WI38 (cell line): Measurements from ENCODE around the gene SPART.
A peak's percentile ranks its signal among the peaks of the same experiment; 100 is the strongest.

Experiments used
- H3K4me3 ChIP-seq: 2 replicates; pipeline ENCODE4 v1.5.1; 2011; ENCODE audit warnings: low read depth, mild to moderate bottlenecking, control low read depth, low read length
- TF ChIP-seq, protein P1 (sequence below): IDR thresholded peaks from 2 replicates; pipeline ENCODE4 v1.5.1; 2012; ENCODE audit warnings: low read depth, mild to moderate bottlenecking, control low read depth, low read length

The SPART gene

DNA sequence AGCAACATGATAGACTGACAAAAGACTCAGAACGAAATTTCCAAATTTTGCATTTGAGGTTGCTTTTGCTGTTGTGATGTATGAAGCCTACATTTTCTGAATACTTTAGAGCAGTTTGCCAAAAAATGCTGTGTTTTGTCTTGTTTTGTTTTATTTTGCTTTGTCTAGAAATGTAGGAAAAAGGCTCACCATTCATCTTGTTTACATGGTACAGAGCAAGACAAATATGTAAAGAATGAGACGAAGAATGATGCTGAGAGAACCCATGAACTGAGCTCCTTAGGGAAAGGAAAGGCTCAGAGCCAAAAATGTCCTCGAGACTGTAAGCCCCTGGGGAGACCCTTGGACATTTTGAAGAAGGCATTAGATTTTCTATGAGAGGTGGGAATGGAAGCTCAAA, 6.8 kb upstream of the SPART start:
- H3K4me3 ChIP-seq: no peak overlapping the region
- TF ChIP-seq, protein P1, sequence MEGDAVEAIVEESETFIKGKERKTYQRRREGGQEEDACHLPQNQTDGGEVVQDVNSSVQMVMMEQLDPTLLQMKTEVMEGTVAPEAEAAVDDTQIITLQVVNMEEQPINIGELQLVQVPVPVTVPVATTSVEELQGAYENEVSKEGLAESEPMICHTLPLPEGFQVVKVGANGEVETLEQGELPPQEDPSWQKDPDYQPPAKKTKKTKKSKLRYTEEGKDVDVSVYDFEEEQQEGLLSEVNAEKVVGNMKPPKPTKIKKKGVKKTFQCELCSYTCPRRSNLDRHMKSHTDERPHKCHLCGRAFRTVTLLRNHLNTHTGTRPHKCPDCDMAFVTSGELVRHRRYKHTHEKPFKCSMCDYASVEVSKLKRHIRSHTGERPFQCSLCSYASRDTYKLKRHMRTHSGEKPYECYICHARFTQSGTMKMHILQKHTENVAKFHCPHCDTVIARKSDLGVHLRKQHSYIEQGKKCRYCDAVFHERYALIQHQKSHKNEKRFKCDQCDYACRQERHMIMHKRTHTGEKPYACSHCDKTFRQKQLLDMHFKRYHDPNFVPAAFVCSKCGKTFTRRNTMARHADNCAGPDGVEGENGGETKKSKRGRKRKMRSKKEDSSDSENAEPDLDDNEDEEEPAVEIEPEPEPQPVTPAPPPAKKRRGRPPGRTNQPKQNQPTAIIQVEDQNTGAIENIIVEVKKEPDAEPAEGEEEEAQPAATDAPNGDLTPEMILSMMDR: no peak

DNA sequence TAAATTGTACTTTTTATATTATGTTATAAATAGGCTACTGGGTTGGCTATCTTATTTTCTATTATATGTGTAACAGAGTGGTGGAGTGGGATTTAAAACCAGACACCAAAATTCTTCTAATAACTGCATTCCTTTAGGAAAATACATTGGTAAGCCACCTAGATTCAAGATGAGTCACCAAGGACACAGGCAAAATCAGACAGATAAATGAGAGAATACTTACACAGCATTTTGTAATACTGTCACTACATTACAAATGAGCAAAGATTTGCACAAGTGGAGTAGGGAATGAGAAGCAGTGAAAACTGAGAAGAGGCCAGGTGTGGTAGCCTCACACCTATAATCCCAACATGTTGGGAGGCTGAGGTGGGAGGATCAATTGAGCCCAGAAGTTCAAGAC, 6.2 kb upstream of the SPART start:
- TF ChIP-seq, protein P1: no peak
- no peak overlapping the region for H3K4me3 ChIP-seq

DNA sequence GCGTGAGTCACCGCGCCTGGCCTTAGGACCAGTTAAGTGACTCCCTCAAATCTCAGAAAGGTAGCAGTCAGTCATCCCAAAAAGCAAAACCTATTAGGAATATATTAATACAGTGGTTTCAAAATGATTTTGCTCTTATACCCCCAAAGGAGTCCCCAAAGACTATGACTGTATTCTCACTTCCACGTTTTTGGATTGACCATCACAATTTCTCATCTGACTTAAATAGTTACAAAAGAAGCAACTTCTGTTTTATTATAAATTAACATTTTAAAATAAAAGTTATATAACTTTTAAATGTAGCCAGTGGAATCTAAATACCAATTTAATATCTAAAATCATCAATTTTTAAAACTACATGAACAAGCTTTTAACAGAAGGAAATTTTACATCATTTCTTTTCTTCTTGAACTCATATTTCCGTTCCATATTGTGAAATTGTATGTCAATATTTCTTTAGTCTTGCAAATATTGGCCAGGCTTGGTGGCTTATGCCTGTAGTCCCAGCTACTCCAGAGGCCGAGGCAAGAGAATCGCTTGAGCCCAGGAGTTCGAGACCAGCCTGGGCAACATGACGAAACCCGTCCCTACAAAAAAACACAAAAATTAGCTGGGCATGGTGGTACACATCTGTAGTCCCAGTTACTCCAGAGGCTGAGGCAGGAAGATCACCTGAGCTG, 1.5 kb upstream of the SPART start:
- no peak overlapping the region for H3K4me3 ChIP-seq
- TF ChIP-seq, protein P1: no peak

DNA sequence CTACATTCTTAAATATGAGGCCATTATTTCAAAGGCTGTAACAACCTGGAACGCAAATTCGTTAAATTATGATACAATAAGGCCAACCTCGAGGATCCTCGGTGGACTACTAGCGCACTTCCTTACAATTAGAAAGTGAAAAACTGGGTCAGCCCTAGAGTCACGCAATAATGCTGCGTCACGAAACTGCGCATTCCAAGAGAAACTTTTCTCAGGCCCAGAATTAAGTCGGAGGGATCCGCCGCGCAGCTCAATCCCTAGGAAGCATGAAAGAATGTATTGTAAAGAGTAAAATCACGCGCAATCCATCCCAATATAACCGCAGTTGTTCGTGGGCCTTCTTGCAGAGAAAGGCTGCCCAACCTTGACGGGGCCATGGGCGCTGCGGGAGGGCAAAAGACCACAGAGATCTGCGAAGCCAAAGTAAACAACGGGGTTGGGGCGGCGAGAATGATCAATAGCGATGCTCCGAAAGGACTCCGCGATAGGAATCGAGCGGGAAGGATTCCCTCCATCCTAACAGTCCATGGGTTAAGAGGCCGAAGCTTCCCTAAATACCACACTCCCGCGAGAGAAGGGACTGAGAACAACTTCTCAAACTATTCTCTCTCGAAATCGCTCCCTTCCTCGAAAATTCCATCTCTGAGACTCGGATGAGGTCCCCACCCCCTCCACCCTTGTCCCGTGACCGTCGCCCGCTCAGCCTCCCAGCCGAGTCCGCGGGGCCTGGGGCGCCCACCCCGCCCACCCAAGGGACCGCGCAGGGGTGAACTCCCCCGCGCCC, 564 bp downstream of the SPART start:
- TF ChIP-seq, protein P1: no peak
- H3K4me3 ChIP-seq: peak overlapping the region; percentile 90

DNA sequence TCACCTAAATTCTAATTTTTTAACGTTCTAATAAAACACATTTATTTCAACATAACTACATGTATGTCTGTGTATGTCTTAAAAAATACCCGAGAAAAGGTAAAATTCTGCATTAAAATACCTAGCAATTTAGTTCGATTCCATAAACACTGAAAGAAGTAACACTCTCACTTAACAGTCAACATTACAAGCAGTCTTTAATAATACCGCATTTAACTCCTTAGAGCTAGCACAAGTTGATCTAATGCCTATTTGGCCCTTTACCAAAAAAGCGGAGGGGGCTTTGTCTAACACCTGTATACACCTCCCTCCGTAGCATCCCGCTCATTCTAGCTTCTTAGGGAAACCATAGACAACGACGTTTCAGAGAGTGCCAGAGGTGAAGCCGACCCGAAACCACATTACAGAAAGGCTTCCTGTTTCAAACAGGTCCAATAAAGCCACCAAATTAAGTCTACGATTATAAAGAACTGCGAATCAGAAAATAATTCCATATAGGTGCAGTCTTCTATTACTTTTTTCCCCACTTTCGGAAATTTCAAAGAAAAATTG, 1.2 kb downstream of the SPART start:
- TF ChIP-seq, protein P1: no peak
- peak overlapping the region; percentile 90 for H3K4me3 ChIP-seq

DNA sequence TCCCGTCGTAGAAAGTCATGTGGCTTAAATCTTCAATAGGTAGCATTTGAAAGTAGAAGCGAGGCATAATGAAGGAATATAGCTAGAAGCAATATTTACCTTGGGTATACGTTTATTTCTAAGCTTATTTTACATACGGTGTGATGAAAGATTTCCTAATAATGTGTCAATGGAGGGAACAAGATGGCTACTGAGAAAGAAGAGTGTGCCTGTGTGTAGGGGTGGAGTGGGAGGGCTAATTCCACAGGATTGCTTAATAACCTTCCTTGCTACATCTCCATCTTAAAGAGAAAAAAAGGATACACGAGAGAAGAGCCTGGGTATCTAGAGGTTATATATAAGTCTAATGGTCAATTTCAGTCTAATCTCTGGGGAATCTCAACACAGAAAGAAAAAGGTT, 2.0 kb downstream of the SPART start:
- peak overlapping the region; percentile 90 for H3K4me3 ChIP-seq
- TF ChIP-seq, protein P1: no peak

DNA sequence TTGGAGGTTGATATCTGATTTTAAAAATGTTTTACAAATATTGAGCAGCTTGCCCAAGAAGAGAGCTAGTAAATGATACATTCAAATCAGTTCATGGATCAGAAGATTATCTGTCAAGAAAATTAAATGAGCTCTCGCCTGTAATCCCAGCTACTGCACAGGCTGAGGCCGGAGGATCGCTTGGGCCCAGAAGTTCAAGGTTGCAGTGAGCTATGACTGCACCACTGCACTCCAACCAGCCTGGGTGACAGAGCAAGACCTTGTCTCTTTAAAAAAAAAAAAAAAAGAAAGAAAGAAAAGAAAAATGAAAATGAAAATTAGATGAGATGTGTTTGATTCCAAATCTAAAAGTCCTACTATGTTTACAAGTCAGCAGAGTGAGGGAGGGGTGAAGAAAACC, 2.4 kb downstream of the SPART start:
- TF ChIP-seq, protein P1: no peak
- no peak overlapping the region for H3K4me3 ChIP-seq
